ENCODE data around the gene ZNRF3.

DNA sequence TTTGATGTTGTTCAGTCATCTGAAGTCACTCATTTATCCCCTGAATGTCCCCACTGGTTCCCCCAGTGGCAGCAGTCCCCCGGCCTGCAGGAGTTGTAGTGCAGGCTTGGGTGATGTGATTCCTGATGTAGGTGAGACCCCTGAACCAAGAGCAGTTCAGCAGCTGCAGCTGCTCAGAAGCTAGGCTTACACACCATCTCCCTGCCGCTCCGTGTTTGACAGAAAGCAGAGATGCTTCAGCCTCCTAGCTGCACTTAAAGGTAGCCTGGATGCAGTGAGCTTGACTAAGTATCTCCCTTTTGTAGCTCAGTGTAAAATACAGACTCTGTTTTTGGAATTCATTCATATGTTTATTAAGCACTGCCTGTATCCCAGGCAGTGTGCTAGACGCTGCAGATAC lies 130.9 kb downstream of the ZNRF3 start:
- TF ChIP-seq, protein P1, sequence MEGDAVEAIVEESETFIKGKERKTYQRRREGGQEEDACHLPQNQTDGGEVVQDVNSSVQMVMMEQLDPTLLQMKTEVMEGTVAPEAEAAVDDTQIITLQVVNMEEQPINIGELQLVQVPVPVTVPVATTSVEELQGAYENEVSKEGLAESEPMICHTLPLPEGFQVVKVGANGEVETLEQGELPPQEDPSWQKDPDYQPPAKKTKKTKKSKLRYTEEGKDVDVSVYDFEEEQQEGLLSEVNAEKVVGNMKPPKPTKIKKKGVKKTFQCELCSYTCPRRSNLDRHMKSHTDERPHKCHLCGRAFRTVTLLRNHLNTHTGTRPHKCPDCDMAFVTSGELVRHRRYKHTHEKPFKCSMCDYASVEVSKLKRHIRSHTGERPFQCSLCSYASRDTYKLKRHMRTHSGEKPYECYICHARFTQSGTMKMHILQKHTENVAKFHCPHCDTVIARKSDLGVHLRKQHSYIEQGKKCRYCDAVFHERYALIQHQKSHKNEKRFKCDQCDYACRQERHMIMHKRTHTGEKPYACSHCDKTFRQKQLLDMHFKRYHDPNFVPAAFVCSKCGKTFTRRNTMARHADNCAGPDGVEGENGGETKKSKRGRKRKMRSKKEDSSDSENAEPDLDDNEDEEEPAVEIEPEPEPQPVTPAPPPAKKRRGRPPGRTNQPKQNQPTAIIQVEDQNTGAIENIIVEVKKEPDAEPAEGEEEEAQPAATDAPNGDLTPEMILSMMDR (IDR thresholded peaks at IDR 0.05) = no peak
- TF ChIP-seq EZH2 (IDR thresholded peaks at IDR 0.05; ENCODE audit: borderline replicate concordance, insufficient read depth, low read depth, low read length, poor library complexity, severe bottlenecking) = no peak
